GM12878 (cell line): ENCODE results near the gene CEP170B.
"Not testable (repeated sequence)": the region's sequence is repeated elsewhere in the genome, so short reads cannot be mapped to it uniquely, and the experiment has no call there.

Experiments used
- CBFB ChIP-seq: IDR thresholded peaks from 2 replicates; pipeline ENCODE4 v1.6.1; 2016; ENCODE audit warnings: antibody characterized with exemption, low read depth
- CBX3 ChIP-seq: fragments of 200-600 bp; sonication (generic); IDR thresholded peaks from 2 replicates; pipeline ENCODE4 v1.6.1; 2016; ENCODE audit warnings: low read depth, borderline replicate concordance
- CTCF ChIP-seq, 3 experiments: IDR thresholded peaks in 2 of 3; conservative IDR thresholded peaks in 1 of 3; 2 replicates each; pipeline ENCODE4 v1.5.1; 2011; ENCODE audit warnings: low read depth in 3 of 3, low read length in 3 of 3, mild to moderate bottlenecking in 3 of 3, control low read depth in 2 of 3, moderate library complexity in 2 of 3, inconsistent platforms in 1 of 3, mixed read lengths in 1 of 3; ENCODE audit not compliant: control insufficient read depth in 2 of 3, insufficient read depth in 1 of 3; ENCODE audit errors: extremely low read depth in 1 of 3
- E4F1 ChIP-seq: fragments of 450-650 bp; IDR thresholded peaks from 2 replicates; pipeline ENCODE4 v1.6.1; 2018; ENCODE audit warnings: borderline replicate concordance, mild to moderate bottlenecking; ENCODE audit not compliant: partially characterized antibody
- EGR1 ChIP-seq, 2 experiments: IDR thresholded peaks; 1 replicate in 1 of 2; 2 replicates in 1 of 2; pipeline ENCODE4 v1.6.1; 2011 to 2012; ENCODE audit warnings: low read depth in 2 of 2, low read length in 2 of 2, borderline replicate concordance in 1 of 2, mild to moderate bottlenecking in 1 of 2, moderate library complexity in 1 of 2
- EP300 ChIP-seq, 2 experiments: fragments of 150-350 bp in 1 of 2; IDR thresholded peaks; 2 replicates each; pipeline ENCODE4 v1.6.1; 2011 to 2012; ENCODE audit warnings: low read depth in 2 of 2, low read length in 2 of 2, borderline replicate concordance in 1 of 2, improper control_type of control experiment in 1 of 2, inconsistent platforms in 1 of 2; ENCODE audit not compliant: control insufficient read depth in 1 of 2
- FOXM1 ChIP-seq: IDR thresholded peaks from 2 replicates; pipeline ENCODE4 v1.6.1; 2012; ENCODE audit warnings: low read depth, mild to moderate bottlenecking, inconsistent platforms, low read length, moderate library complexity
- RUNX3 ChIP-seq: IDR thresholded peaks from 2 replicates; pipeline ENCODE4 v1.6.1; 2012; ENCODE audit warnings: low read length, inconsistent platforms
- SP1 ChIP-seq: IDR thresholded peaks from one replicate; pipeline ENCODE4 v1.6.1; 2011; ENCODE audit warnings: low read depth, low read length
- ZBTB4 ChIP-seq: fragments of 450-650 bp; formaldehyde crosslinking; IDR thresholded peaks from 2 replicates; pipeline ENCODE4 v1.4.0; 2022; ENCODE audit warnings: mild to moderate bottlenecking, moderate library complexity
- ZNF217 ChIP-seq: fragments of 450-650 bp; IDR thresholded peaks from 2 replicates; pipeline ENCODE4 v1.6.1; 2017; ENCODE audit warnings: antibody characterized with exemption, mild to moderate bottlenecking

- not testable (repeated sequence) for TF ChIP-seq CBFB; RUNX3; ZBTB4 (CRISPR knock-in tag); EGR1 (IDR thresholded peaks at IDR 0.05; ENCODE audit: borderline replicate concordance in 1 of 2, low read depth in 2 of 2, low read length in 2 of 2); CBX3; ZNF217; FOXM1; E4F1; CTCF (IDR thresholded peaks at IDR 0.05 in 2 of 3, conservative IDR thresholded peaks at IDR 0.05 in 1 of 3; ENCODE audit: control insufficient read depth in 2 of 3, extremely low read depth in 1 of 3, insufficient read depth in 1 of 3, low read depth in 3 of 3, low read length in 3 of 3); SP1; EP300 (IDR thresholded peaks at IDR 0.05; ENCODE audit: borderline replicate concordance in 1 of 2, control insufficient read depth in 1 of 2, low read depth in 2 of 2, low read length in 2 of 2)
These were observed 19.3 kb downstream of the CEP170B start for GRCh38 chr14:104884381-104884780.
